Heart right ventricle (tissue), 16 donors: ENCODE results near the gene VRTN. TPM values are rescaled to one million over a fixed set of nuclear protein-coding genes. Genes with fewer than 3 reads are reported as not detected.

Experiments used
- ATAC-seq, 8 donors: fragments of 200-7000 bp; cut with Tn5 transposase; one replicate each; pipeline ENCODE4 v1.9.1; 2020; ENCODE audit warnings: mild to moderate bottlenecking in 8 of 8, moderate library complexity in 8 of 8, moderate number of reproducible peaks in 1 of 8
- DNase-seq, 2 donors: peaks; one replicate each; pipeline ENCODE4 v3.0.0-alpha.2; 2020
- H3K27ac ChIP-seq, 10 donors: fragments of 200-600 bp; sonication (generic) in 2 of 10; one replicate each; pipeline versions ENCODE4 v1.5.0 to v1.8.0; 2020 to 2022; ENCODE audit warnings: mild to moderate bottlenecking in 3 of 10
- H3K27me3 ChIP-seq, 7 donors: fragments of 200-600 bp; one replicate each; pipeline ENCODE4 v1.8.0; 2021 to 2022; ENCODE audit warnings: mild to moderate bottlenecking in 2 of 7
- H3K36me3 ChIP-seq, 9 donors: fragments of 200-600 bp; sonication (generic) in 1 of 9; one replicate each; pipeline versions ENCODE4 v1.5.0 to v1.8.0; 2020 to 2022; ENCODE audit warnings: mild to moderate bottlenecking in 2 of 9
- H3K4me1 ChIP-seq, 9 donors: fragments of 200-600 bp; sonication (generic) in 1 of 9; one replicate each; pipeline versions ENCODE4 v1.5.0 to v1.8.0; 2020 to 2022; ENCODE audit warnings: mild to moderate bottlenecking in 4 of 9
- H3K4me3 ChIP-seq, 10 donors: fragments of 200-600 bp; sonication (generic) in 2 of 10; one replicate each; pipeline versions ENCODE4 v1.5.0 to v1.8.0; 2020 to 2022; ENCODE audit warnings: mild to moderate bottlenecking in 7 of 10, moderate library complexity in 2 of 10
- H3K9me3 ChIP-seq, 11 donors: fragments of 200-600 bp in 10 of 11; sonication (generic) in 2 of 11; one replicate each; pipeline versions ENCODE4 v1.5.0 to v1.8.0; 2013 to 2022; ENCODE audit warnings: mild to moderate bottlenecking in 2 of 11, control low read depth in 1 of 11, moderate library complexity in 1 of 11
- CTCF ChIP-seq, 9 donors: fragments of 200-600 bp; sonication (generic) in 2 of 9; IDR thresholded peaks; one replicate each; pipeline versions ENCODE4 v1.5.0 to v1.8.0; 2021 to 2022; ENCODE audit warnings: antibody characterized with exemption in 9 of 9, mild to moderate bottlenecking in 5 of 9, moderate library complexity in 1 of 9
- WGBS, 2 donors: extraction: QIAGEN DNeasy Blood & Tissue Kit; methylation state at CpG; one replicate each; pipeline ENCODE4 v1.1.7; 2013; ENCODE audit warnings: inconsistent platforms in 1 of 2; 5-methylcytosine and 5-hydroxymethylcytosine counted together
- intact Hi-C, 10 donors: fragments of 100-400 bp; cut with DNase I; formaldehyde crosslinking; loops; one replicate each; pipeline versions ENCODE4 v1.11.1 to v1.14.2; 2022
- long read RNA-seq, 3 donors: library from polyadenylated mRNA; unstranded; transcript quantifications; one replicate each; pipeline ENCODE4 v2.0.0, GENCODE V29; 2020 to 2021
- polyA plus RNA-seq, 2 donors: library from polyadenylated mRNA; stranded (reverse); fragments of 200-250 nt; gene quantifications; one replicate each; pipeline ENCODE4 v1.2.3, GENCODE V29; 2013
- total RNA-seq, 10 donors: library from RNA; stranded (reverse); fragmentation: NEBNext Ultra II Directional in 3 of 10; extraction: Animal tissue kit (Norgen Biotek cat#: 25700) in 3 of 10; gene quantifications; one replicate each; pipeline versions ENCODE4 v1.2.1 to v1.2.4, GENCODE V29; 2021 to 2023
- donor health status: Arrhythmogenic right ventricular cardiomyopathy.
- donor health status: ischemic (EF 13 %, LVEDD 7.1; RV severe dilation, severe dysfunction).
- donor health status: healthy with polysubstance abuse.
- donor health status: DM: no; HTN: yes; CAD: no.
- donor health status: DM: no; HTN: no; CAD: no.
- donor health status: ischemic (EF 25% LVEDD 6.9; RV normal size, moderate dysfunction).
- donor health status: ischemic (EF 25% LVEDD 5.7; RV mildly dilated, moderate dysfunction).
- donor health status: healthy.
- donor health status: DM: yes; HTN: yes; CAD: no.
- donor health status: Ischemic cardiomyopathy.
- donor health status: ischemic (EF 35%, LVEDD 5.7; RV mildly dilated, moderate dysfunction).
- donor health status: nonischemic (EF 11% LVEDD 7.7; RV severe dilation, severe dysfunction).
- donor health status: DM: yes; HTN: yes; CAD: no.
- donor health status: PGD.
- donor health status: ischemic (EF 29% LVEDD 5.4; RV normal size, mild dysfunction).
- donor health status: nonischemic (EF 23%, LVEDD 6.1; RV moderate dilation, normal function).

The VRTN gene
- total RNA-seq: not detected
- polyA plus RNA-seq: not detected
- long read RNA-seq, donor 1: 0 reads
- long read RNA-seq, donor 2: 0 reads
- long read RNA-seq, donor 3: 0 reads

DNA sequence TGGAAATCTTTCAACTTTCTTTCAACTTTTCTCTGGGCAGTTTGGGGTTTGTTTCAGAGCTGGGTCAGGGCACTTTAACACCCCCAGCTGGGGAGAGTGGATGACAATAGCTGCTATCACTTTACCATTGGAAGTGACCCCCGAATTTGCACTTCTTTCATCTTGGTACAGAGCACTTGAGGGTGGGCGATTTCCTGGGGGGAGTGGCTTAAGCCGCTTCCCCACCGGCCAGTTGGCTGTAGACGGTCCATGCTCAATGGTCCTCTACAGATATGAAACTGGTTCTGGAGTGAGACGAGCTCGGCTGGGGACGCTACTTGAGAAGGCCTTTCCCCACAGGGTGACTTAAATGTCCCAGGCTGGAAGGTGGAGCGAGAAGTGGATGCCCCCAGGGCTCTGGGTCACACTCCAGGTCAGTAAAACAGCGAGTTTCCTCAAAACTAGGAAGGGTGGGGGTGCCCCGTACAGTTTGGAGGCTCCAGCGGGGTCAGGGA is at the start of gene VRTN:
VRTN (plus strand) TSS at position 231 of the 494 bp plus-strand sequence. CDS start 8,313 bp downstream, outside the sequence.
- WGBS, 2 donors: 47 to 52% methylated on average over 12 of the region's 12 CpGs
- Histone ChIP-seq H3K27me3 (peaks cover 3 to 65% (median 34%) of the 10 kb centered on the region in 7 donors), H3K27ac (no peak within 1 kb of the TSS), H3K4me1 (no peaks in the 10 kb centered on the region), H3K9me3 (no peaks in the 10 kb centered on the region), H3K36me3 (no peaks in the 10 kb centered on the region), H3K4me3 (no peak within 1 kb of the TSS)
- DNase-seq: no peak
- no peak for ATAC-seq
- no peak for TF ChIP-seq CTCF (IDR thresholded peaks at IDR 0.05)
- intact Hi-C loops: no loop called here

GRCh38 chr14:74299061-74299545 is 49.2 kb upstream of the VRTN start:
- Histone ChIP-seq H3K27me3 (no peaks in the 10 kb centered on the region), H3K4me1 (peaks cover 0 to 51% (median 37%) of the 10 kb centered on the region in 9 donors), H3K36me3 (peaks cover 0 to 60% (median 17%) of the 10 kb centered on the region in 9 donors), H3K4me3 (no peak overlapping the region), H3K27ac (peak overlapping the region in 9 of 10 donors; percentile 39 to 84 (median 76)), H3K9me3 (no peaks in the 10 kb centered on the region)
- intact Hi-C loops: no loop called here
- ATAC-seq: peak in 5 of 8 donors; percentile 7 to 52 (median 45)
- WGBS, 2 donors: 42 to 43% methylated on average over 10 of the region's 10 CpGs
- peak in 1 of 2 donors; percentile 64 for DNase-seq
- TF ChIP-seq CTCF (IDR thresholded peaks at IDR 0.05): no peak

- peaks cover 0 to 51% (median 37%) of the 10 kb centered on the region in 9 donors for H3K4me1 ChIP-seq
- intact Hi-C loops: loop anchor here in 1 of 10 donors (5.0 kb wide), 1 partner anchor 461 kb away; the partner anchor contains the start of gene YLPM1
- no peak for TF ChIP-seq CTCF (IDR thresholded peaks at IDR 0.05)
- ATAC-seq (no peak), DNase-seq (no peak)
- H3K27ac ChIP-seq: peak overlapping the region in 9 of 10 donors; percentile 41 to 95 (median 91)
- peak overlapping the region; percentile 62 to 99 (median 83) for H3K4me3 ChIP-seq
- H3K9me3 ChIP-seq: no peaks in the 10 kb centered on the region
- no peaks in the 10 kb centered on the region for H3K27me3 ChIP-seq
- WGBS, 2 donors: 22 to 29% methylated on average over 22 of the region's 22 CpGs
- peaks cover 0 to 35% (median 13%) of the 10 kb centered on the region in 9 donors for H3K36me3 ChIP-seq
Measured at GRCh38 chr14:74301594-74302151, 46.6 kb upstream of the VRTN start.

GRCh38 chr14:74302152-74302628 is 46.1 kb upstream of the VRTN start:
- peak overlapping the region; percentile 62 to 99 (median 83) for H3K4me3 ChIP-seq
- H3K36me3 ChIP-seq: peaks cover 0 to 30% (median 9%) of the 10 kb centered on the region in 9 donors
- peak in 7 of 9 donors; percentile 34 to 58 (median 49) for TF ChIP-seq CTCF (IDR thresholded peaks at IDR 0.05)
- ATAC-seq (peak; percentile 37 to 78 (median 66)), DNase-seq (no peak)
- 1% methylated on average over 6 of the region's 6 CpGs for WGBS, 2 donors
- no peaks in the 10 kb centered on the region for H3K9me3 ChIP-seq
- peak overlapping the region; percentile 15 to 95 (median 91) for H3K27ac ChIP-seq
- peaks cover 0 to 51% (median 37%) of the 10 kb centered on the region in 9 donors for H3K4me1 ChIP-seq
- intact Hi-C loops: loop anchor here in 1 of 10 donors (5.0 kb wide), 1 partner anchor 460 kb away; the partner anchor contains the start of gene YLPM1
- no peaks in the 10 kb centered on the region for H3K27me3 ChIP-seq
